Urothelium cell line (cell line): ENCODE measurements around the gene MROH7.

Source experiments
- DNase-seq: peaks from one replicate; pipeline ENCODE4 v3.0.0; 2011; ENCODE audit warnings: low spot score, mixed read lengths
- FAIRE-seq: peaks from 2 replicates; lab custom pipeline; 2011; peaks lifted over from hg19 to GRCh38; lab: Jason Lieb, UNC

Gene MROH7

DNA sequence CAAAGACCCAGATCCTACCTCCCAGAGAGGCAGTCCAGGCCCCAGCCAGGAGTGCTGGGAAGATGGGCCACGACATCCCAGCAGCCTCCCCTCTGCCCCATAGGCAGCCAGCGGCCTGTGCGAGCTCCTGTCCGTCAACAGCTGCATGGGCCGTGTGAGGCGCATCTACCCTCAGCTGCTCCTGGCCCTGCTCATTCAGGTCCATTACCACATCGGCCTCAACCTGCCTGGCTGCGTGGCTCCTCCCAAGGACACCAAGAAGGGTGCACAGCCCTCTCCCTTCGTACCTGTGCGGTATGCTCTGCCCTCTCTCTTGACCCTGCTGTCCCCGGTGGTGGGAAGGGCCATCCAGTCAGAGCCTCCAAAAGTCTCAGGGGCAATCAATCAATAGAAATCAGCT lies 44.6 kb downstream of the MROH7 start:
- no peak for DNase-seq
- FAIRE-seq: no peak

DNA sequence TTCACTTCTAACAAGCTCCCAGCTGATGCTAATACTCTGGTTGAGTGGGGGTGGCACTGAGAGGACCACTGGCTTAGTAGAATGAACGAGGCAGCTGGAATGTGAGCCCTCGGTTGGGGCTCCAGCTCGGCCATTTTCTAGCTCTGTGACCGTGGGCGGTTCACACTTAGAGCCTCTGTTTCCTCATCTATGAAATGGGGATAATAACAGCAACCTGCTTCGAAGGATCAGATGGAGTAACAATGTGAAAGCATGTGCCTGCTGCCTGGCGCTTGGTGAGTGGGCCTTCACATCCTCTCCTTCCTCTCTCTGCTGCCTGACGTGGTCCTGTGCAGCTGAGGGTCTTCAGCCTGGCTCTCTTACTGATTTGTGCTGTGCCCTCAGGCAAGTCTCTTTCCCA lies 53.2 kb downstream of the MROH7 start:
- no peak for DNase-seq

DNA sequence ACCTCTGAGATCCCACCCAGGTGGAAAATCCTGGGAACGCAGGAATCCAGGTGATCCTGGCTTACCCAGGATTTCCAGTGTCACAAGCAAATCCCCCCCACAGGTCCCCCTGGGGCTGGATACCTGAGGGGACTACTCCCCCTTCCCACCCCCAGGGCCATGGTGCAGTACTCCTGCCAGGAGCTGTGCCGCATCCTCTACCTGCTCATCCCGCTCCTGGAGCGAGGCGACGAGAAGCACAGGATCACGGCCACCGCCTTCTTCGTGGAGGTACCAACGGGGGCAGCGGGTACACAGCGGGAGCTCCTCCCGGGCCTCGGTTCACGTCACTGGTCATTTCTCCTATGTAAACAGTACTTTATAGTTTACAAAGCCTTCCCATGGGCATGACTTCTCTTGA lies 53.6 kb downstream of the MROH7 start:
- no peak for FAIRE-seq
- no peak for DNase-seq

More for the DNA sequence above, 53.2 kb downstream of the MROH7 start:
- FAIRE-seq: no peak

DNA sequence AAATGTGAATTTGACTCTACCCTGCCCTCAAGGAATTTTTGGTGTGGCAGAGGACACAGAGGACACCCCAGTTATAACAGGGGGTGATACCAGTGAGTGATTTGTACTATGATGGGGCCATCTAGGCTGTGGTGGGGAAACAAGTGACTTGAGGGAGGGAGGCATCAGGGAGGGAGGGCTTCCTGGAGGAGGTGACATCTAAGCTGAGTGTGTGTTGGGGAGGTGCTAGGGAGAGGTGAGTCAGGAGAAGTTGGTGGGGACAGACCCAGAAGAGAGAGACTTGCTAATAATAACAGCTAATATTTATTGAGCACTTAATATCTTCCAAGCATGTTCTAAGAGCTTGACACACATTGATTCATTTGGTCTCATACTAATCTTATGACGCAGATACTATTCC lies 54.2 kb downstream of the MROH7 start:
- FAIRE-seq: no peak
- no peak for DNase-seq

DNA sequence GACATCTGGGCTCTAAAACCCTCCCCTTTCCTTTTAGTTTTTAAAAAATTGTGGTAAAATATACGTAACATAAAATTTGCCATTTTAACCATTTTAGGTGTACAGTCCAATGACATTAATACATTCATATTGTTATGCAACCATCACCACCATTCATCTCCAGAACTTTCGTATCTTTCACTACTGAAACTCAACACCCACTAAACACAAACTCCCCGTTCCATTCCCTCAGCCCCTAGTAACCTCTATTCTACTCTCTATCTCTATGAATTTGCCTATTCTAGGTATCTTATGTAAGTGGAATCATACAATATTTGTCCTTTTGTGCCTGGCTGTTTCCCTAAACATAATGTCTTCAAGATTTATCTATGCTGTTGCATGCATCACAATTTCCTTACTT lies 54.7 kb downstream of the MROH7 start:
- FAIRE-seq (no peak), DNase-seq (no peak)

DNA sequence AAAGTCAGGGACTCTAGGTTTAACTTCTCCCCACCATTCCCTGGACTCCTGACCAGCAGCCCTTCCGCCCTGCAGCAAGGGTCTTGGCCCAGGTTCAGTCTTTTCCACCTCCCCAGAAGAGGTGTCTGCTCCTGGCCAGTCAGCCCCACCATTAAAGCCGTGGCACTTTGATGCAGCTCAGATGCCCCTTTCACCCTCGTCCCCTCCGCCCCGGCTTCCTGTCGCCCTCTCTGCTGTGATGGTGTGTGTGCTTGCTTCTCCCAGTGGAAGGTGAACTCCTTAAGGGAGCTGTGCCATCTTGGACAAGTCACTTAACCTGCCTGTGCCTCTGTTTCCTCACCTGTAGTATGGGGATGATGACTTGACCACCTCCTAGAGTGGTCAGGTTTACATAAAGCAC lies 56.3 kb downstream of the MROH7 start:
- FAIRE-seq (no peak), DNase-seq (no peak)

DNA sequence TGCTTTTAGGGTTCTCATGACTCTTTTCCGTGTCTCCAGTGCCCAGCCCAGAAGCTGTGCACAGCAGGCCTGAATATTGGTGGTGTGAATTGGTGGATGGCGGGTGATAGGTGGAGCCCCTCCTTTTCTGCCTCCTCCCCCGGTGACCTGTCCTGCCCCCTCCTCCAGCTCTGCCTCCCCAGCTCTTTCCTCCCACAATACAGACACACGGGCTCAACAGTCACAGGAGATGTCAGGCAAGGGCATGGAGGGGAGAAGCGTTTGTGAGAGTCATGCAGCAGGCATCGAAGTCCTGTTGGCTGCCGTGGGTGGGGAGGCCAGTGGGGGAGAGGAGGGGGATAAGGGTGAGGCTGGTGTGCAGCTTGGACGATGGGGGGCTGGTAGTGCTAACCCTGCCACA lies 56.8 kb downstream of the MROH7 start:
- DNase-seq: no peak
- no peak for FAIRE-seq

DNA sequence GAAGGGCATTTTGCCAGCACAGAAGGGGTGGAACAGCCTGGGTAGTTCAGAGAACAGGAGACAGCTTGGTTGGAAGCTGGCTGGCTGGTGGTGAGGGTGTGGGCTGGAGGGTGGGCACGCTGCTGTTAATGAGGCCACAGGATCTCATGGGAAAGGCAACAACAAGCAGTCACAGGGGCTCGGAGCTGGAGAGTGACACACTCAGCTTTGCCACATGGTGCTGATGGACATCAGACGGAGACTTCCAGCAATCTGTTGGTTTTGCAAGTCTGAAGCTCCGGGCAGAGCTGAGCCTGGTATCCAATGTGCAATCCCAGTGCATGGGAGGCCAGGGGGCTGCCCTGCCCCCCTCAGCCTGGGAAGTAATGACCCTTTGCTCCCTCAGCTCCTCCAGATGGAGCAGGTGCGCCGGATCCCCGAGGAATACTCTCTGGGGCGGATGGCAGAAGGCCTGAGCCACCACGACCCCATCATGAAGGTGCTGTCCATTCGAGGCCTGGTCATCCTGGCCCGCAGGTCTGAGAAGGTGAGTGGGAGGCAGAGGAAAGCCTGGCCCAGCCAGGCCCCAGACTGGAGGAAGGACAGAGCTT lies 58.4 kb downstream of the MROH7 start:
- DNase-seq (no peak), FAIRE-seq (no peak)

DNA sequence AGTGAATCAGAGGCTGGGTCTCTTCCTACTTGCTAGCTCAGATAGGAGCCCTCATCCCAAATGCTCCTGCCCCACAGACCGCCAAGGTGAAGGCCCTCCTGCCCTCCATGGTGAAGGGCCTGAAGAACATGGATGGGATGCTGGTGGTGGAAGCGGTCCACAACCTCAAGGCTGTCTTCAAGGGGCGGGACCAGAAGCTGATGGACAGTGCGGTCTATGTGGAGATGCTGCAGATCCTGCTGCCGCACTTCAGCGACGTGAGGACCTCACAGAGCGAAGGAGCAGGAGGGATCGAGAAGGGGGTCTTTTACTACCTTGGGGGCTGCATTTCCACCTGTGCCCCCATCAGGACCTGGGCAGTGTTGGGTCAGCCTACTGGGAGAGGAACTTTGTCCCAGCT lies 59.5 kb downstream of the MROH7 start:
- DNase-seq (no peak), FAIRE-seq (no peak)

DNA sequence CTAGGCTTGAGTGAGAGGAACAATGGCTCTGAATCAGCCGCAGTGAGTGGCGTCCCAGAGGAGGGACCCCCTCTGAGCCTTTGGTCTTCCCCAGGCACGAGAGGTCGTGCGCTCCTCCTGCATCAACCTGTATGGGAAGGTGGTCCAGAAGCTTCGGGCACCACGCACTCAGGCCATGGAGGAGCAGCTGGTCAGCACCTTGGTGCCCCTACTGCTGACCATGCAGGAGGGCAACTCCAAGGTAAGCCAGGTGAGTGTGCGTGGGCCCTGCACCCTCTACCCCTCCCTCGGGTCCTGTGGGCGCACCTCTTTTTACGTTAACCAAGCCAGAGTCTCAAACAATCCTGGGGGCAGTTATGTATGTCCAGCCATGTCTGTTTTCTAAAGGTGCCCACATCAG lies 60.4 kb downstream of the MROH7 start:
- DNase-seq: no peak
- FAIRE-seq: no peak

DNA sequence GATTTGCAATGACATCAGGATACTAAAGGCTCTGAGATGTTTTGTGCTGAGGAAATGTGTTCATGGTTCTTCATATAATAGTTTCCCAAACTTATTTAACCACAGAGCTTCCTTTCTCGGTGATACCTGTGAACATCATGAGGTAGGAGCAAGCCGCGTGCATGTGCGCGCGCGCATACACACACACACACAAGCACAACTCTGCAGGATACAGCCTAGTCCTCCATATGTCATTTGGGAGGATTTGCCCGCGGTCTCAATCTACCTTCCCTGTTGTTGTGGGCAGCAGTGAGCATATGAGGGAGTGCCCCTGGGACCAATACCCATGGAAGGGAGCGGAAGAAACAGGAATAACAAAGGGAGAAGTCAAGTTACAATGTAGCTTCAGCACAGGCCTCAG lies 61.9 kb downstream of the MROH7 start:
- FAIRE-seq (no peak), DNase-seq (no peak)

DNA sequence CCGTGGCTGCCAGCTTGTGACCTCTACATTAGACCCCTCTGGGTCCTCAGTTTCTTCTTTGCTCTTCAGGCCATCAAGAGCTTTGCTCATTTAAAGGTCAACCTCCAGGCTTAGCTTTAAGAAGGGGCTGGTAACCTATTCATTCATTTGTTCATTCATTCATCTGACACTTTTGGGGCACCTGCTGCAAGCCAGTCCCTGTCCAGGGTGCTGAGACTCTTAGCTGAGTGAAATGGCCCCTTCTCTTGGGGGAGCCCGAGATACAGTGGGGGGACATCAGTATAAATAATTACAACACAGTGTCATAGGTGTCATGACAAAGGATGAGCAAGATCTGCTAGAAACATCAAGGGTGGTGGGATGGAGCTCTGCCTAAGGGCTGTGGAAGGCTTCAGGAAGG lies 63.6 kb downstream of the MROH7 start:
- DNase-seq (no peak), FAIRE-seq (no peak)

DNA sequence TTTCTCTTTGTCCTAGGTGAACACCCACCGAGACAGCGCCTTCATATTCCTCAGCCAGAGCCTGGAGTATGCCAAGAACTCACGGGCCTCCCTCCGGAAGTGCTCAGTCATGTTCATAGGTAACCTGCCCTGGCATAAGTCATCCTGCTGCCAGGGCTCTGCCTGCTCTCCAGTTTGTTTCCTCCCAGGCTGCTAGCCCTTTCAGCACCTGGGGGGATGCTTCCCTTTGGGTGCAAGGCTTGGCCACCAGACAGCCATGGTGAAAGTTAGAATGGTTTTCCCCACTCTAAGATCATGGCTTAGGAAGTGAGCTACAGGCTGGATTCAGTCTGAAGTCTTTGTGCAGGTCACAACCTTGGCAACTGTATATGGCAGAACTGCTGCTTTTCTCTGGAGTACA lies 64.8 kb downstream of the MROH7 start:
- FAIRE-seq (no peak), DNase-seq (no peak)

DNA sequence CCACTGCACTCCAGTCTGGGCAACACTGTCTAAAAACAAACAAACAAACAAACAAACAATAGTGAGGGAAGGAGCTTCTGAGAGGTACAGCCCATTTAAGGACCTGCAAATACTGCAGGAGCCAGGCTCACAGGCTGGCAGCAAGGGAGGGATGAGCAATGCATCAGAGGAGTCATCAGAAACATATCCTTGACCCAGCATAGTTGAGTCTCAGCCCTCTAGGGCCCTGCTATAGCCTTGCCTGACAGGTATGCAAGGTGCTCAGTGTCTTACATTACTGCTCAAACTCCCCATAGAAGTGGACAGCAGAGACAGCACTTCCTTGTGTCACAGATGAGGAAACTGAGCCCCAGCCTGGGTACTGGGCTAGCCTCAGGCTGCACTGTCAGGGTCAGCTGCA lies 66.8 kb downstream of the MROH7 start:
- no peak for FAIRE-seq

DNA sequence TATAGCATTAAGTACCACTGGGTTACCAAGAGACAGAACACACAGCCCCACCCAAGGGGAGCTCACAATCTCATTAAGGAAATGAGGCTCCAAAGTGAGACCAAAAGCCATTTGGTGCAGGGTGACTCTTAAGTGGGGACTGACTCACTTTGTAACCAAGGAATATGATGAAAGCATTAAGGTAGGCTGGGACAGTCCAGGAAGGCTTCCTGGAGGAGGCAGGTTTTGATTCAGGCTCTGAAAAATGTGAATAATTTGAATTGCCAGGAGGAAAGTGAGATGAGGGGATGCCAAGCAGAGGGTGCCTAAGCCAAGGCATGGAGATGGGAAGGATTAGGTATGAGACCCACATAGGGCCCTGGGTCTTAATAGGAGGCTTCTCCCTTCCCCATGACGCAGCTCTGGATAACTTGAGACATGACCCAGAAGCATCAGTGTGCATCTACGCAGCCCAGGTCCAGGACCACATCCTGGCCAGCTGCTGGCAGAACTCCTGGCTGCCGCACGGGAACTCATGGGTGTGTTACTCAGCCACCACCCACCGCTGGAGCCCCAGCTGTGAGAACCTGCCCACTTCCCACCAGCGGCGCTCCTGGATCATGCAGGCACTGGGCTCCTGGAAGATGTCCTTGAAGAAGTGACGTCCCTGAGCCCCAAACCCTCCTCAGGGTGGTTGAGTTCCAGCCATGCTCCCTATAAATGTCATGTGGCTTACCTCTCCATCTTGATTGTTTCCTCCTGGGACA lies 68.1 kb downstream of the MROH7 start:
- no peak for FAIRE-seq
- DNase-seq: peak; percentile 25

More for the DNA sequence above, 66.8 kb downstream of the MROH7 start:
- no peak for DNase-seq

DNA sequence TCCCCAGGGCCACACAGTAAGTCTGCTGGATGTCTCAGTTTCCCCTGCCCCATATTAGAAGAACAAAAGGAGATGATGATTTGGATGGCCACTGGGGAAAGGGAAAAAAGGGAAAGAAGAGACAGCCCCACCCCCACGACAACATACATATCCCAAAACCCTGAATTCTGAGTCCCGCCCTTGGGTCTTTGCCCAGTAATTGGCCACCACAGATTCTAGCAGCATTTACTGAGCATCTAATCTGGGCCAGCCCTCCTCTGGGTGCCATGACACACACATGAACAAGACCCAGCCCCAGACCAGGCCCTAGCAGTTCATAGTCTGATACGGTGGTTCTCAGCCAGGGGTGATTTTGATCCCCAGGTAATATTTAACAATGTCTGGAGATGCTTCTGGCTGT lies 68.8 kb downstream of the MROH7 start:
- DNase-seq: no peak
- FAIRE-seq: no peak

DNA sequence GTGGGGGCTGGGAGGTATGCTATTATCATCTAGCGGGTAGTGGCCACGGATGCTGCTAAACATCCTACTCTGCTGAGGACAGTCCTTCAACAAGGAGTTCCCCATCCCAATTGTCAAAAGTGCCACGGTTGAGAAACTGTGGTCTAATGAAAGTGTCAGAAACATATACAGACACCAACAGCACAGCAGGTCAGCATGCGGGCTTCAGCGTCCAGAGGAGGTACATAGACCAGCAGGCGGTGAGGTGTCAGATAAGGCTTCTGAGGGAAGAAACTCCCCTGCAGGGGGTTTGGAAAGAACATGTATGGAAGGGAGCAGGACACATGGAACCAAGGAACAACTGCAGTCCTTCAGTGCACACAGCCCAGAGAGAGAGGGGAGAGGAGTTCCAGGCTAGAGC lies 69.3 kb downstream of the MROH7 start:
- FAIRE-seq: no peak
- no peak for DNase-seq

DNA sequence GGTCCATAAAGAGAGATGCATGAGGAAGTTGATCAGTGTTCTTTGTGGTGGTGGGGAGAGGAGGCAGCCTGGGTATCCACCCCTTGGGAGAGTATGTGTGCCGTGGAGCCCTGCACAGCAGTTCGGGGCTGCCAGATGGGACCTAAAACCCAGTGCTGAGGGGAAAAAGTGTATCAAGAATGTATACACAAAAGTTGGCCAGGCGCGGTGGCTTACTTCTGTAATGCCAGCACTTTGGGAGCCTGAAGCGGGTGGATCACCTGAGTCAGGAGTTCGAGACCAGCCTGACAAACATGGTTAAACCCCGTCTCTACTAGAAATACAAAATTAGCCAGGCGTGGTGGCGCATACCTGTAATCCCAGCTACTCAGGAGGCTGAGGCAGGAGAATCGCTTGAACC lies 70.0 kb downstream of the MROH7 start:
- FAIRE-seq: no peak
- DNase-seq: no peak

DNA sequence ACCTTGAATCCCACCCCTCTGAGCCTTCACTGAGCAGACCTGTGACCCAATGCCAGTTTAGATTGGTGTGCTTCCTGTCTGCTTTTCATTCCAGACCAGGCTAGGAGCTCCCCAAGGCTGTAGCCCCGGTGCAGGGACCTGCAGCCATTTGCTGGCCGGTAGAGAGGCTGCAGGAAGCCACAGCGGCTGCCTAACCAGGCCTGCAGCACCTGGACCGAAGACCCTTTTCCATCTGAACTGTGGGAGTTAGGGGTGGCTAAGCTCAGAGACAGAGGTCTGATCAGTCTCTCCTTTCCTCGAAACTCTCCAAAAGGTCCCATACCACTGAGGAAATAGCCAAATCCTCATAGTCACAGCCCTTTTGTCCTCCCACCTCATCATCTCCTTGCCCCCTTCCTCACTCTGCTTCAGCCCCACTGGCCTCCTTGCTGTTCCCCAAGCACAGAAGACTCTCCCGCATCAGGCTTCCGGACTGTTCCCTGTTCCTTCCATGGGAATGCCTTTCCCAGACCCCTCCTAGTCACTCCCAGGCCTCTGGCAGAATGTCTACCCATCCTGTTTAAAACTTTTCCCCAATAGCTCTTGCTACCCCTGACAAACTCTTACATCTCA lies 73.4 kb downstream of the MROH7 start:
- FAIRE-seq (no peak), DNase-seq (no peak)

DNA sequence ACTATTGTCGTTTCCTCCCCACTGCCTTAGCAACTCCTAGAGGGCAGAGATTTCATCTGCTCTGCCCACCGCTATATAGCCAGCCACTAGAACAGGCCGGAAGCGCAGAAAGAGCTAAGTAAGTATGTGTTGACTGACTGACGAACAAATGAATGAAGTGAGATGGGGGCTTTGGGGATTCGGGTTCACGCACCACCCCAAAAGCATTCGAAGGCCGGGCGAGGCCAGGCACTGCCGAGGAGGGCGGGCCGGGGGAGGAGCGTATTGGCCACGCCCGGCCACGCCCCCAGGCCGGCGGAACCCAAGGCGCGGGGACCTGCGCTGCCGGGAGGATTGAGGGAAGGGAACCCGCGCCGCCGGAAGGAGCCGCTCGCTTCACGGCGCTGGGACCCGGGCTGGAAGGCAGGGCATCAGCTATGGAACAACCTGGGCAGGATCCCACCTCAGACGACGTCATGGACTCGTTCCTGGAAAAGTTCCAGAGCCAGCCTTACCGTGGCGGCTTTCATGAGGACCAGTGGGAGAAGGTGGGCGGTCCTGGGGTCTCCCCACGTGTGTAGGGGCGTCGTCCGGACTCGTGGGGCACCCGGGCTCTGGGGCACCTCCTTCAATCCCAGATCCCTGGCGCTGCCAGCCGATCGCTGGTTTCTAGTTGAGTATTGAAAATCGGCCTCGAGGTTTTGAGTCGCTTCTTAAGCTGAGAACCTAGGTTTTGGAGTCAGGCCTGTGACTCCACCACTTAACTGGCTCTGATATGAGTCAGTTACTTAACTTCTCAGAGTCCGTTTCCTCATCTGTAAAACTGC lies 74.1 kb downstream of the MROH7 start, which contains the start of gene TTC4:
TTC4 (plus strand) TSS at position 369 of the 806 bp plus-strand sequence; CDS start at position 417, 48 bp downstream.
- peak; percentile 87 for FAIRE-seq
- DNase-seq: peak; percentile 94

DNA sequence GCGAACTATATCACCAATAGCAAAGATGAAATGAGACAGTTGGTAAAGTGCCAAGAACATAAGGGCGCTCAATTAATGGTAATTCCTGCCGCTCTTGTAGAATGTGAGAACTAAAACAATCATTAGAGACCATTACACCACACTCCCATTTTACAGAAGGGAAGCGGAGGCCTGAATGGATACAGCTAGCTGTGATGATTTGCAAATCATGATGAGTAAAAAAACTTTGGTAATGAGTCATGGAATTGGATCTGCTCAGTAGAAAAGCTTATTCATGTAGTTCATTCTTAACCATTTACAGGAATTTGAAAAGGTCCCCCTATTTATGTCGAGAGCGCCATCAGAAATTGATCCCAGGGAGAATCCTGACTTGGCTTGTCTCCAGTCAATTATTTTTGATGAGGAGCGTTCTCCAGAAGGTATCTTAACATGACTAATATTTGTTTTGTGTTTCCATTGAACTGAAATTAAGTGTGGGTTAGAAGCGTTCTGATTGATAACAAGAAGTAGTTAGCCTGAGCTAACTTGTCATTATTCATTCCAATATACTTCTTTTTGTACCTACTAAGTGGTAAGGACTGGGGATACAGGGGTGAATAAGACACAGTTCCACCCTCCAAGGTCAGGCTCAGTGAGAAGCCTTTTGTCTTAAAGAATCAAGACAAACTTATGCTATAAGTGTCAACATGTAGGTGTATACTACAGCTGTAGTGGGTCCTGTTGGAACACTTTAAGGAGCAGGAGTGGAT lies 74.9 kb downstream of the MROH7 start:
- no peak for FAIRE-seq
- no peak for DNase-seq
